Measurements from ENCODE around the gene GPC3.

- TF ChIP-seq CTCF (conservative IDR thresholded peaks at IDR 0.05; ENCODE audit: low read depth, low read length) (no peak), RCOR1 (IDR thresholded peaks at IDR 0.05; ENCODE audit: insufficient replicate concordance, low read length) (no peak), POLR2A (IDR thresholded peaks at IDR 0.05; ENCODE audit: low read depth, low read length) (no peak), MAZ (IDR thresholded peaks at IDR 0.05; ENCODE audit: borderline replicate concordance, low read depth, low read length) (no peak), NFE2L2 (IDR thresholded peaks at IDR 0.05; ENCODE audit: low read depth, low read length) (no peak), RAD21 (IDR thresholded peaks at IDR 0.05; ENCODE audit: low read length) (no peak)
Measured at GRCh38 chrX:133746593-133746992, 238.8 kb downstream of the GPC3 start.

All from IMR-90 (cell line).